ENCODE results near the gene SH3GL3.

GRCh38 chr15:83616840-83617239 is 169.7 kb downstream of the SH3GL3 start:
- no peak for TF ChIP-seq CTCF (IDR thresholded peaks at IDR 0.05)
- TF ChIP-seq POLR2A (IDR thresholded peaks at IDR 0.05): no peak
- TF ChIP-seq EP300 (IDR thresholded peaks at IDR 0.05): no peak
- TF ChIP-seq POLR2AphosphoS5 (IDR thresholded peaks at IDR 0.05): no peak
